ENCODE results near the gene GNAZ.

The GNAZ gene

DNA sequence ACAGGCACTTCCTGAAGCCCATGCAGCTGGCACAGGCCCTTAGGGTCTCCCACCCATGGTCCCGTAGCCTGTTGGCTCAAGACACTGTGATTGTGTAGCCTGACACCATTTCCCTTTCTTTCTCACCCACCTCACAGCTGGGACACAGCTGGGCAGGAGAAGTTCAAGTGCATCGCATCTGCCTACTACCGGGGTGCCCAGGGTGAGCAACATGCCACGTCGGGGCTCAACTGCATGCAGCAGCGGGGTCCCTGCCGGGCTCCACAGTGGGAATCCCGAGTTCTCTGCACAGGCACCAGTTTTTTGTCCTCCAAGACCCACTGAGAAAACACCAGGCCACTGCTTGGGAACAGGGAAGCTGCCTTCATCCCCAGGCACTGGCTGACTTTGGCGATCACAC, 85.5 kb downstream of the GNAZ start:
- DNase-seq (ENCODE audit: low spot score), result no peak

DNA sequence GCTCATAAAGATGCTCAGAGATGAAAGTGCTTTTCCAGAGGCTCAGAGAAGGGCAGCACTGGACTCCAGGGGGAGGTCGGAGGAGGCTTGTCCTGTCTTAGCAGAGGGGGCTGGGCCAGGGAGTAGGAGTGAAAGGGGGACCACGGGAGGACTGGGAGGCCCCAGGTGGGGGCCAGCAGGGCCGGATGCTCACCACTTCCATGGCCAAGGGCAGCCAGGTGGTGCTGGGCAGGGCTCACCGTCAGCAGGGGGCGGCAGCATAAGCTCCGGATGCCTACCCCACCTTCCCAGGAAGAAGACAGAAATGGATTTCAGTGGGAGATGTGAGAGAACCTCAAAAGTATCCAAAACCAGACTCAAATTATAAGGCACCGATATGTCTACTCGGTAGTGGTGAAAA, 86.0 kb downstream of the GNAZ start:
- no peak for DNase-seq (ENCODE audit: low spot score)

DNA sequence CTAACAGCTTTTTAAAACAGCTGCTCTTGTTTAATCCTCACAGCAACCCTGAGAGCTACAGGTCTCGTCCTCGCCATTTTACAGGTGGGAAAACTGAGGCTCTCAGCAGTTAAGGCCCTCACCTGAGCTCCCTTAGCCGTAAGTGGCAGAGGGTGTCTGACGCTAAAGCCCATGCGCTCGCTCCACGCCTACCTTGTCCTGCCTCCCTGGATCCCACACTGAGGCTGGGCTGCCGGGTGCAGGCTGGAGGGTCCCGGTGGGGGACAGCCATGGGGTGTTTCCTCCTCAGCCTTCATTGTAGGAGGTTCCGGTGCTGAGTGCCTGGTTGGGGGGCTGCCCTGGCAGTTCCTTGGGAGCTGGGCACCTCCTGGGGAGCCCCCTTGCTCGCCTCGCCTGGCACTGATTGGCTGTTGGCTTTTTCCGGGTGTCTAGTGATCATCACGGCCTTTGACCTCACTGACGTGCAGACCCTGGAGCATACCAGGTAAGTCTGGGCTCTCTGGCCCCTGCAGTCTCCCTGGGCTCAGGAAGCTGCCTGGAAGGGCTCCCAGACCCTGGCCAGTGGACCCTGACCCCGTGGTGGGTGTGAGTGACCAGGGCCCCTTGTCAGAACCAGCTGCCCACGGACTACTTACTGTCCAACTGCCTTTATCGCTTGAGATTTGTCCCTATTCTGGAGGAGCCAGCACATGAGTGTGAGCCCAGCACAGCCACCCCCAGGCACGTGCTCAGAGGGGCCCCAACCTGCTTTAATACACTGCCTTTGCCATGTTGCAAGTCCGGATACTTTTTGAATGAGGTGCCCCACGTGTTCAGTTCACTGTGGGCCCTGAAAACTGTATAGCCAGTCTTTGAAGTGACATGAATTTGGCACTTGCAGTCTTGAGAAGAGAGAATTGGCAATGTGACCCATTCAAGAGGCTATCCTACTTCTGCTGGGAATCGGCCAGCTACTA, 87.5 kb downstream of the GNAZ start:
- no peak for DNase-seq (ENCODE audit: low spot score)

DNA sequence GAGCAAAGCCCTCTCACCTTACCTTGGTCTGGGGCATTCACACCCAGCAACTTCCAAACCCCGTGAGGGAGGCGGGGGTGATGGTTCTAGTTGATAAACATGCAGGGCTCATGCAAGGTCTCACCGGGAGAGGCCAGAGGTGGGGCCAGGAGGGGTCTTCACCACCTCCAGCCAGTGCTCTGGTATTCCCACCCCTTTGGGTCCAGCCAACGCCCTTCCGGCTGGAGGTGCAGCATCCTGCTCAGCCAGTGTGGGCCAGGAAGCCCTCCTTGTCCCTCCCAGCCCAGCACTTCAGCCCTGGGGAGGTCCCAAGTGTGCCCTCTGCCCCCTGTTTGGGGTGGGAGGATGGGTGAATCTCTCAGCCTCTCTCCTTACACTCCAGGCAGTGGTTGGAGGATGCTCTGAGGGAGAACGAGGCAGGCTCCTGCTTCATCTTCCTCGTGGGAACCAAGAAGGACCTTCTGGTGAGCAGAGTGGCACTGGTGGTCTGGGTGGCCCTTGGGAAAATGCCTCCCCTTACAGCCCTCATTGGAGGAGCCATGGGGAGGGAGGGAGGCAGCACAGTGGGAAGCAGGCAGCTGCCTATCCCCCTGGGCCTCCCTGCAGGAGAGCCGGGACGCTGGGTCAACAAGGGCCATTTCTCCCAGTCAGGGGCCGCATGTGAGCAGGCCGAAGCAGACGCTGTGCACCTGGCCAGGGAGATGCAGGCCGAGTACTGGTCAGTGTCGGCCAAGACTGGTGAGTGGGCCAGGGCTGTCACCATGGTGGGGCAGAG, 88.4 kb downstream of the GNAZ start:
- no peak for DNase-seq (ENCODE audit: low spot score)

DNA sequence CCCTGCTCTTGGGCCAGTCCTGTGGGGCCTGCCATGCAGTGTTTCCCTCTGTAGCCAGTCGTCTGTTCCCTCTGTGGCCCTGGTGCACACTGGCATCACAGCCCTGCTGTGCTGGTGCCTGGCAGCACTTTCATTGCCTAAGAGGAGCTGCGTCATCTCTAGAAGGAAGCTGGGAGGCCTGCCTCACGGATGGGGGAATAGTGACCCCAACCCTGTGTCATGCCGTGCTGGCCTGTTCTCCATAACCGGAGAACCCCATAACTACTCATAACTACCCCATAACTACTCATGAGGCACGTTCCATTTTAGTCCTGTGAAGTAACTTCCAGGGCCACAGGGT, 88.9 kb downstream of the GNAZ start:
- DNase-seq (ENCODE audit: low spot score), result no peak

DNA sequence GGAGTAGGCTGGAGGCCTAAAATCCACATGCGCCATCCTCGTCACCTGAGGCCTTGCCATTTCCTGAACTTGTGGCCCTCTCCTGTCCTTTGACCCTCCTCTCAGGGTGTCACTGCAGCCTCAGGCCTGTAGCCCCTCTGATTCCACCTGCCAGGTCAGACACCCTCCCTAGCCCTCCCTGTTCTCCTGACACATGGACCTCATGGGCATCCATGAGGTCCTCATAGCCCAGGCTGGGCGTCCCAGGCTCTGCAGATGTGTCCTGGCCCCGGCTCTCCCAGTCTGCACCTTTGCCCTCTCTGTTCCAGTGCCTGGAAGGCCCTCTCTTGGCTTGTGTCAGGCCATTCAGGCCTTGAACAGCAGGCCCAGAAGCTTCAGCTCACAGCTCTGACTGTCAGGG, 90.7 kb downstream of the GNAZ start:
- DNase-seq (ENCODE audit: low spot score), result no peak

DNA sequence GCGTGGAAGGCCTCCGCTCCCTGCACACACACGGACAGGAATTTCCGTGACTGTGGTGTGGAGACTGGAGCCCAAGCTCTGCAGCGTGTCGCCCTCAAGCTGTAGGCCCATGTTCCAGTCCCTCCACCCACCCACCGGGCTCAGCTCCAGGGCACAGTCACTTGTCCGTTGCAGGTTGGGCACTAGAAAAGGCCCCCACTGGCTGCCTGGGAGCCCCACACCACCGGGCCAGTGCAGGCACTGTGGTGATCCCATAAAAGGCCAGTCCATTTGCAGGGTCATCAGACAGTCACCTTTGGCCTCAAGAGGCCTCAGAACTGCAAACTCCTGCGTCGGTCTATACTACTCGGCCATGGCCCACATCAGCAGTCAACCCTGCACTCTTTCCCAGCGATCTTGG, 91.3 kb downstream of the GNAZ start:
- no peak for DNase-seq (ENCODE audit: low spot score)

DNA sequence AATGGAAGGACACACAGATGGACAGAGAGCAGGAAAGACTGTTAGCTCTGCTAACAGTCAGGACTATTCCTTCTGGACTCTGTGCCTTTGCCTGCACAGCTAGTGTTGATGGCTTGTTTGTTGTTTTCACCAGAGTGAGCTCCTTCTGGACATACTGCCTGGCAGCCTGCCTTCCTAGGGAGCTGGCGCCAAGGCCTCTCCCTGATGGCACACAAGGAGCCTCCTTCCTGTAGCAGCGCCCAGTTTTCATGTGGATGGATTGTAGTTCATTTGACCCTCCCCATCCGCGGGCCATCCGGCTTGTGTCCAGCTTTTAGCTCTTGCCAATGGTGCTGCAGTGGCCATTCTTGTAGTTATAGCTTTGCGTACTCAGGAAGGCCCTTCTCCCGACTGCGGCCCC, 93.3 kb downstream of the GNAZ start:
- peak; percentile 35 for DNase-seq (ENCODE audit: low spot score)

DNA sequence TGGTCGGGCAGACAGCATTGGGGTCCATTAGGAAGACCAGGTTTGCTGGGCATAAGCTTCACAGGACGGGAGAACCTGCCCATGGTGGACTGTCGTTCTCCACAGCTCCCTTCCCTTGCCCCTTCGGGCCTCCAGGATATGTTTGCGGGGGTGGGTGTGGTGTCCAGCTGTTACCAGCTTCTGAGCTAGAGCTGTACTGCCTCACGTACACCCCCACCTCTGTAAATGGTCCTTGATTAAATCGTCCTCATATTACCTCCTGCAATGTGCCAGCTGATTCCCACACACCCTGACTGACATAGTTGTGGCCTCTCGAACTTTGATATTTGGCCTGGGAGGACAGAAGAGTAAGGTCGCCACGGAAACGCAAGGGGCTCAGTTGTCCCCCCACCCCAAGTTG, 93.8 kb downstream of the GNAZ start:
- DNase-seq (ENCODE audit: low spot score), result no peak

DNA sequence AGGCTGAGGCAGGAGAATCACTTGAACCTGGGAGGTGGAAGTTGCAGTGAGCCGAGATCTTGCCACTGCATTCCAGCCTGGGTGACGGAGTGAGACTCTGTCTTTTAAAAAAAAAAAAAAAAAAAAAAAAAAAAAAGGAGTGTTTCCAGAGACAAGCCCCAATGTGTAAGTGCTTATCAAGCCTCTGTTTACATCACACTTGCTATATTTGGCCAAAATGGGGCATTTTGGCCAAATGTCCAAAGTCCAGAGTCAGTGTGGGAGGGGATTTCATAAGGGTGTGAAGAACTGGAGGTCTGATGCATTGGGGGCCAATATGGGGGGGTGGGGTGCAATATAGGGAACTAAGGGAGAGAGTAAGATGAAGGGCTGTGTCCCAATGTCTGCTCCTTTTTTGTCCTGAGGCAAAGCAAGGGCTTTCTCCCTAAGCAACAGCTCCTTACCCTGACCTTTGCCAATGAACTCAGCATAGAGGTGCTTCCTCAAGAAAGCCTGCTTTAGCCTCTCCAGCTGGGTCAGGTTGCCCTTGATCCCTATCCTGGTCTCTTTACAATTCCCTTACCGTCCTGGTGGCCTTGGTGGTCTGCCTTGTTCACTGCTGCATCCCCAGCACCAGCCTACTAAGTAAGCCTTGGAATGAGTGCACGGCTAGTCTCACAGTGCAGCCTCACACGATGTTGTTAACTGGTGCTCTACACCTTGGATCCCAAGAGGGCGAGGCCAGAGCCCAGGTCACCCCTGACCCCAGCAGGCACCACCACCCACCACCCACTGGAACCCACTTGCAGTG, 95.9 kb downstream of the GNAZ start:
- DNase-seq (ENCODE audit: low spot score), result no peak

DNA sequence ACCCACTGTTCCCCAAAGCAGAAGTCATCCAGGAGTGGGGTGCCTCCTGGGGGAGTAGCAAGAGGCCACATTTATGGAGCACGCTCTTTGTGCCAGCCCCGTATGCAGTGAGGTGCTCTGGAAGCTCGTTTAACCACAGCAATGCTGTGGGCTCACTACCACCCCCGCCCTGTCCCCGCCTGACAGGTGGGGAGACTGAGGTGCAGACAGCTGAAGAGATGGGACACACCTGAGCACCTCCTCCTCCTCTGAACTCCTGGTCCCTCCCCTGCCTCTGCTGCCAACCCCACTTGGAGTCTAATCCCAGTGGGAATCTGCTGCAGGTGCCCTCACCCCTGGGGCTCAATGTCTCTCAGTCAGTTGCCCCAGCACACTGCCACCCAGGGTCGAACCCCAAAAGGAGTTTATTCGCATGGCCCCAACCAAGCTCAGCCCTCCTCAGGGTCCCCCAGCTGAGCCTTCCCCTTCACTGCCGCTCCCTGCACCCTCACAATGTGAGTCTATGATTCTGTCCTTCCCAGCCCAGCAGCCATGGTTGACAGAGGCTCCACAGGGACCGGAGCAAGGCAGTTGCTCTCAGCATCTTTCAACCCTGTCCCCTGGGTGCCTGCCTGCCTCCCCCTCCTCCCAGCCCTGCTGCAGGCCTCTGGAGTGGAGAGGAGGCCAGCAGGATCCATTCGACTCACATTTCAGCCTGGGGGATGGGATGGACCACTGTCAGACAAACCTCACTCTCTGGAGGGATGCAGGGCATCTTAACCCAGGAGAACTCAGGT, 96.7 kb downstream of the GNAZ start:
- DNase-seq (ENCODE audit: low spot score), result no peak

DNA sequence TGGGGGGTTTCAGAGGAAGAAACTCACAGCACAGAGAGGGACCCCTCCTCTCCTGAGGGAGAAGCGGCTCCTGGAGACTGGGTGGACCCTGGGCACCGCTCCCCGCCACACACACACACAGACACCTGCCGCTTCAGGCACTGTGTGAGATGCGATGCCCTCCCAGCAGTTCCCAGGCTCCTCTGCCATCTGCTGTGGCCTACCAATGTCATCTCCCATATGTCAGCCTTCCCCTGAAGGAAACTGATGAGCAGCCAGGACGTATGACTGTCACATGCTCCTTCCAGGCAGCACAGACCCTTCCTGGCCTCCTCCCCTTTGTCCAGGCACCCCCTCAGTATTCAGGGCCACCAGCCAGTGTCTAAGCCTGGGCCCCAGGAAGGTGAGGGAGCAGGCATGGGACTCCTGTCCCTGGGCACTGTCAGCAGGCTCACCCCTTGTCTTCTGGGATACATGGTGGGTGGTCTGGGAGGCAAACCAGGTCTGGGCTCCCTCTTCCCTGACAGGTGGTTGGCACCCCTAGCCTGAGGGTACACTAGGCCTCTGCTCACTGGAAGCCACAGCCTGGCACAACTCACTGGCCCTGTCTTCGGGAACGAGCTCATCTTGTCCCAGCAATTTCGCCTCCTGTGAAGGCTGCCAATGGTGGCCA, 98.2 kb downstream of the GNAZ start:
- DNase-seq (ENCODE audit: low spot score), result no peak

DNA sequence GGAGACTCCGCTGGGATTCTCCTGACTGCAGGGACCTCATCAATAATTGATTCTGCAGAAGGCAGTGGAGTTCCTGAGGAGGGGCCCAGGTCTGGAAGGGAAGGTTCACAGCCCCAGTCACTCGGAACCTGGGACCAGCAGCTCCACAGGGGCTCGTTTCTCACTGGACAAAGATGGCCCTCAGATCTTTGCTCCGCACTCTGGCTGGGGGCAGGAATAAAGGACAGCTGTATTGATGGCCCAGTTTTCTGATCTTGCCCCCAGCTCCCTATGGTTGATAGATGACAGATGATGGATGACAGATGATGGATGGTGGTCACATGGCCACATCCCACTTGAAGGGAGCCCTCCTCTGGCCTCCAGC, 98.7 kb downstream of the GNAZ start:
- no peak for DNase-seq (ENCODE audit: low spot score)
